Astrocyte of the spinal cord (primary cell): ENCODE results near the gene CYB561.
A peak's percentile ranks its signal among the peaks of the same experiment; 100 is the strongest.

Experiments used
- DNase-seq: peaks from one replicate; pipeline ENCODE4 v3.0.0; 2011; ENCODE audit warnings: low read depth, low spot score
- H3K4me3 ChIP-seq: 2 replicates; pipeline ENCODE4 v1.5.1; 2011; ENCODE audit warnings: low read depth, mild to moderate bottlenecking, low read length, moderate library complexity
- CTCF ChIP-seq: IDR thresholded peaks from 2 replicates; pipeline ENCODE4 v1.5.1; 2012; ENCODE audit warnings: low read depth, mild to moderate bottlenecking, low read length, inconsistent platforms
- in situ Hi-C: cut with HindIII; loops from 2 replicates; pipeline ENCODE4 v1.10.0; 2017; ENCODE audit warnings: low sequenced_read_pairs

The CYB561 gene

GRCh38 chr17:63429766-63430165, 16.3 kb downstream of the CYB561 start:
- no peak for DNase-seq
- no peak overlapping the region for H3K4me3 ChIP-seq
- in situ Hi-C loops, result no loop called here
- TF ChIP-seq CTCF, result no peak

GRCh38 chr17:63426917-63427308, 19.2 kb downstream of the CYB561 start:
- in situ Hi-C loops, result no loop called here
- DNase-seq, result no peak

GRCh38 chr17:63426041-63426916, 19.8 kb downstream of the CYB561 start:
- DNase-seq, result no peak
- TF ChIP-seq CTCF, result no peak
- in situ Hi-C loops, result no loop called here
- no peak overlapping the region for H3K4me3 ChIP-seq

More at GRCh38 chr17:63426917-63427308, 19.2 kb downstream of the CYB561 start:
- no peak overlapping the region for H3K4me3 ChIP-seq
- TF ChIP-seq CTCF, result no peak

DNA sequence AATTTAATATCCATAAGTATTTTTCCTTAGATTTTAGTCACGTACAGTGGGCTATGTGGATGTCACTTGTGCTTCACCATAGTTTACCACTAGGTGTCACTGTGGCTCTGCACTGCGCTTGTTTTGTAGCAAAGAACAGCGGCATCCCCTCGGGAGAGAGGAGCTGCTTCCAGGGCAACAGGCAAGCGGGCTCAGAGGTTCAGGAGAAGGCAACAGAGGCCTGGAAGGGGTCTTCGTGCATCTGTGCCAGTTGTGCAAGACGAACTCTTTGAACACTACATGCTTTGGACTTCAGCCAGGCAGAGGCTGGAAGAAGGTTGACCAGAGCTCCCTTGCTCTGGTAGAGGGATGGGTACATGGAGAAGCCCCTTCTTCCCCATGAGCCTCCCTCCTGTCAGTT, 20.6 kb downstream of the CYB561 start:
- no peak overlapping the region for H3K4me3 ChIP-seq
- peak; percentile 84 for DNase-seq
- in situ Hi-C loops, result no loop called here
- TF ChIP-seq CTCF, result peak; percentile 90

- no peak overlapping the region for H3K4me3 ChIP-seq
- TF ChIP-seq CTCF, result no peak
- in situ Hi-C loops, result no loop called here
- DNase-seq, result no peak
These were observed 22.1 kb downstream of the CYB561 start for GRCh38 chr17:63423963-63424362.

- no peak for DNase-seq
- H3K4me3 ChIP-seq, result no peak overlapping the region
- TF ChIP-seq CTCF, result no peak
- in situ Hi-C loops, result no loop called here
These were observed 22.7 kb downstream of the CYB561 start for GRCh38 chr17:63423251-63423950.
